HG02763 (cell line): ENCODE results near the gene SPATA13.
"Not testable (repeated sequence)": the region's sequence is repeated elsewhere in the genome, so short reads cannot be mapped to it uniquely, and the experiment has no call there.

Experiments
- ATAC-seq: cut with Tn5 transposase; IDR thresholded peaks from one replicate; pipeline ENCODE4 v1.9.1; 2021; ENCODE audit warnings: mild to moderate bottlenecking, moderate library complexity; ENCODE audit not compliant: unreplicated experiment

SPATA13 gene

DNA sequence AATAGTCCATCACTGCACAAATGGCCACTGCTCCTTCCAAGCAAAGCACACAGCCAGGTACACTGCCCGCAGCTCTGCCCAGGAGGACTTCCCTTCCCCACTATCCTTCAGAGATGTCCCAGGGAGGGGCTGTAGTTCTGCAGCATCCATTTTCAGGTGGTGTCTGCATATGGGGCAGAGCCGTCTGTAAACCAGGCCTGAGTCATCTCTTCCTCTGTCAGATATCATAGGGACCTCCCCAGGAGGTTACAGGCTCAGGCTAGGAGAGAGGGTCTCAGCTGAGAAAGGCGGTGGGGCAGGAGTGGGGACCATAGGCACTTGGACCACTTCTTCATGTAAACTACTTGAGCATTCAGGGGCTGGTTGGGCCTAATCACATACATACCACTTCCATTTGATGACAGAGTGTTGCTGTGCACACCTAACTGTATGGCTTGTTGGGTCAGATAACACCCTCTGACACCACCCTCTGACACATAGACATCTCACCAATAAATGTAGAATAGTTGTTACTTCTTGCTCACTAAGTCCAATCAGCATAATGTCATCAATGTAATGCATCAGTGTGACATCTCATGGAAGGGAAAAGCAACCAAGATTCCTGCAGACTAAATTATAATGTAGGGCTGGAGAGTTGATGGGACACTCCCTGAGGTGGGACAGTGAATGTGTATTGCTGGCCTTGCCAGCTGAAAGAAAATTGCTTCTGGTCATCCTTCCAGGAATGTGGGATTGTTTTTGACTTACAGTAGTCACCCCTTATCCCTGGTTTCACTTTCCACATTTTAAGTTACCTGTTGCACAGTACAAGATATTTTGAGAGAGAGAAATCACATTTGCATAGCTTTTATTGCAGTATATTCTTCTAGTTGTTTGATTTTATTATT lies 189.5 kb downstream of the SPATA13 start:
- ATAC-seq: not testable (repeated sequence)

DNA sequence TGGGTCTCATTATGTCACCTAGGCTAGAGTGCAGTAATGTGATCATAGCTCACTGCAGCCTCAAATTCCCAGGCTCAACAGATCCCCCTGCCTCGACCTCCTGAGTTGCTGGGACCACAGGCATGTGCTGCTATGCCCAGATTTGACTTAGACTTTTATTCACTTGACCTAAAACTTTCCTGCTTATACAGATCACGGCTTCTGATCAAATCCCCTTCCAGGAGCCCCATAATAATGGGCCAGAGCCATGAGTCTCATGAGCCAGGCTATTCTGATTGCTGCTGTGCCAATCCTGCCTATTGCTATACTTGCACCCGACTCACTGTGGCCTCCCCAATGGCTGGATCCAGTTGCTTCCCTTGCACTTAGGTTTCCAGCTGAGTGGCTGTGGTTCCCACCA lies 190.9 kb downstream of the SPATA13 start:
- ATAC-seq: no peak

DNA sequence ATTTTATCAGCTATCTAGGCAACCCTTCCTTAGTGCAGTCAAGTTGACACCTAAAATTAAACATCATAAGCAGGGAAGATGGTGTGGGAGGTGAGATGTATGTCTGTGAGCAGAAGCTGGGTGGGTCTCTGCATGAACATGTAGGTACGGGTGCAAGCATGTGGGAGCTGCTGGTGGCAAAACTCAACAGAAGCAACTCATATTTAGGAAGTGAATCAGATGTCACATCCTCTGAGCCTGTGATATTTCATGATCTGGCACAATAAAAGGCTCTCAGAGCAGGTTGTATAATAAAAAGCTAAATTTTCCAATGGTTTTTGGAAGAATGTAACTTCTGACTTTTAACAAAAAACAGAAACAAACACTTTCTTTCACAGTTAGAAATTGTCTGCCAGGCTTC lies 193.2 kb downstream of the SPATA13 start:
- ATAC-seq: no peak

DNA sequence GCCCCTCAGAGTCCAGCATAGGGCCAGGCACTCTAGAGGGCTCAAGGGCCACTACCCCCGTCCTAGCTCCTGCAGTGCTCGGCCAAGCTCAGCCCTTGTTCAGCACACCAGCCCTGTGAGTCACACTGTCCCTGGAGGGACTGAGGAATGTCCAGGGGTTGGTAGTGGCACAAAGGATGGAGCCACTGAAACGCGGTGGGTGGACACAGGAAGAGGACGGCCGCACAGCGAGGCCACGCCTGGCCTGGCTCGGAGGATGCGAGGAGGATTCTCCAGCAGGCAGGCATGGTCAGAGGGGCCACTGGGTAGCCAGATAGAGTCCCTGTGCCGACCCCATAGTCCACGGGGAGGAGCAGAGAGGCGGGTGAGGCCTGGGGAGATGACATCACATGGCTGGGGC lies 194.6 kb downstream of the SPATA13 start:
- no peak for ATAC-seq

DNA sequence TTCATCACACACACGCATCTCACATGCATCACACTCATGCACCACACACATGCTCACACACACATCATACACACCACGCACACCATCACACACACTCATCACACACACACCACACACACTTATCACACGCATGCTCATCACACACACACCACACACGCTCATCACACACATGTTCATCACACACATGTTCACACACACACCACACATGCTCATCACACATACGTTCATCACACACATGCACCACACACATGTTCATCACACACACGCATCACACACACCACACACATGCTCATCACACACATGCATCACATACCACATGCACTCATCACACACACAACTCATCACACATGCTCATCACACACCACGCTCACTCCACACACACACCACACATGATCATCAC lies 195.8 kb downstream of the SPATA13 start:
- ATAC-seq: no peak
